ENCODE results near the gene LIME1. TPM values are rescaled to one million over a fixed set of nuclear protein-coding genes. Genes with fewer than 3 reads are reported as not detected.

The LIME1 gene
- total and polyA plus RNA-seq, 2 of the 4 experiments (the other 2 are of a cell fraction): 0.36 to 7.8 TPM

- TF ChIP-seq CTCF (conservative IDR thresholded peaks at IDR 0.05; ENCODE audit: low read depth, low read length) (no peak), POLR2A (IDR thresholded peaks at IDR 0.05; ENCODE audit: low read depth, low read length) (no peak)
Measured at GRCh38 chr20:63765902-63766301, 29.4 kb downstream of the LIME1 start (continued).

- Histone ChIP-seq H3K23ac (ENCODE audit: low read depth, low read length) (no peak overlapping the region), H3K27ac (ENCODE audit: insufficient read depth, low read length) (no peak overlapping the region), H2BK15ac (ENCODE audit: low read depth, low read length) (no peak overlapping the region), H3K9ac (ENCODE audit: low read depth, low read length) (no peak overlapping the region), H3K36me3 (ENCODE audit: control insufficient read depth, insufficient read depth, low read length) (peaks cover 30% of the 10 kb centered on the region; the same call in 1 of the 2 replicates), H3K4me3 (ENCODE audit: insufficient read depth, low read depth, low read length) (no peak overlapping the region), H4K20me1 (ENCODE audit: insufficient read depth, low read length) (no peaks in the 10 kb centered on the region), H3K9me1 (ENCODE audit: insufficient read depth, low read length) (0 out of 2 replicates have a peak, but pooled peaks cover 3% of the 10 kb centered on the region), H2BK5ac (ENCODE audit: low read depth, low read length, poor library complexity, severe bottlenecking) (no peak overlapping the region), H2AFZ (replicated peaks; ENCODE audit: low read length, poor library complexity) (no peak overlapping the region), H3K27me3 (ENCODE audit: control insufficient read depth, insufficient read depth, low read length) (no peaks in the 10 kb centered on the region), H4K8ac (ENCODE audit: low read depth in 2 of 2, low read length in 2 of 2) (no peak overlapping the region), H3K14ac (replicated peaks; ENCODE audit: low read depth, low read length) (no peak overlapping the region), H3K56ac (ENCODE audit: extremely low read depth, insufficient read depth, low read length) (no peak overlapping the region), H3K9me3 (ENCODE audit: control insufficient read depth, insufficient read depth, low read length) (no peaks in the 10 kb centered on the region), H2AK5ac (ENCODE audit: low read depth, low read length) (no peak overlapping the region), H3K18ac (ENCODE audit: low read depth, low read length) (no peak overlapping the region), H2BK20ac (ENCODE audit: low read depth, low read length) (no peak overlapping the region), H2BK120ac (ENCODE audit: low read depth, low read length) (no peak overlapping the region), H3K4me2 (ENCODE audit: low read depth, low read length) (no peak overlapping the region), H3K4me1 (ENCODE audit: control insufficient read depth, insufficient read depth, low read length) (no peaks in the 10 kb centered on the region), H4K91ac (ENCODE audit: insufficient read depth, low read depth, low read length) (no peak overlapping the region), H3K4ac (ENCODE audit: low read depth, low read length) (no peak overlapping the region), H4K5ac (ENCODE audit: low read depth, low read length) (no peak overlapping the region), H3K79me1 (ENCODE audit: low read depth in 1 of 2, low read length in 2 of 2) (peaks cover 4 to 15% of the 10 kb centered on the region in 2 experiments; a peak in 2 of 4 replicates), H2AK9ac (replicated peaks; ENCODE audit: low read depth, low read length, poor library complexity) (no peak overlapping the region)
- TF ChIP-seq RAD21 (IDR thresholded peaks at IDR 0.05; ENCODE audit: low read length) (no peak), NFE2L2 (IDR thresholded peaks at IDR 0.05; ENCODE audit: low read depth, low read length) (no peak), FOS (IDR thresholded peaks at IDR 0.05; ENCODE audit: low read depth, low read length) (no peak), USF2 (IDR thresholded peaks at IDR 0.05; ENCODE audit: low read depth, low read length) (no peak), MXI1 (IDR thresholded peaks at IDR 0.05; ENCODE audit: borderline replicate concordance, low read depth, low read length) (no peak), RFX5 (IDR thresholded peaks at IDR 0.05; ENCODE audit: low read depth, low read length) (no peak), BHLHE40 (IDR thresholded peaks at IDR 0.05; ENCODE audit: low read depth, low read length) (no peak), POLR2A (IDR thresholded peaks at IDR 0.05; ENCODE audit: low read depth, low read length) (no peak), CEBPB (IDR thresholded peaks at IDR 0.05; ENCODE audit: low read depth, low read length) (no peak)
- no TSS peak for BruUV-seq (replicated peaks)
- dilution Hi-C loops (cut with HindIII; ENCODE audit: low sequenced_read_pairs, unreplicated experiment): no loop called here
- POLR2A ChIA-PET (ENCODE audit: unreplicated experiment): interaction anchor here (0.5 to 0.6 kb wide), 2 partner anchors 10 to 105 kb away, joined by 3 to 4 read pairs; no protein-coding TSS in a partner anchor
- ATAC-seq (ENCODE audit: low read depth): no peak
- DNase-seq: no peak
- in situ Hi-C loops (cut with MboI; ENCODE audit: low sequenced_read_pairs): no loop called here
- whole genome bisulfite sequencing, 2 experiments (ENCODE audit: extremely low coverage in 2 of 2, insufficient read length in 1 of 2): 96% methylated on average over 30 of the region's 38 CpGs; no CpG with 5 or more reads in 1 of the 2 experiments
- CTCF ChIA-PET: interaction anchor here (1.0 kb wide), 1 partner anchor 19 kb away, joined by 3 read pairs; no protein-coding TSS in a partner anchor
- intact Hi-C loops (cut with micrococcal nuclease): no loop called here
Measured at GRCh38 chr20:63766695-63767426, 30.4 kb downstream of the LIME1 start.

All from IMR-90 (cell line).